Measurements from ENCODE around the gene CFAP74.

Gene CFAP74

DNA sequence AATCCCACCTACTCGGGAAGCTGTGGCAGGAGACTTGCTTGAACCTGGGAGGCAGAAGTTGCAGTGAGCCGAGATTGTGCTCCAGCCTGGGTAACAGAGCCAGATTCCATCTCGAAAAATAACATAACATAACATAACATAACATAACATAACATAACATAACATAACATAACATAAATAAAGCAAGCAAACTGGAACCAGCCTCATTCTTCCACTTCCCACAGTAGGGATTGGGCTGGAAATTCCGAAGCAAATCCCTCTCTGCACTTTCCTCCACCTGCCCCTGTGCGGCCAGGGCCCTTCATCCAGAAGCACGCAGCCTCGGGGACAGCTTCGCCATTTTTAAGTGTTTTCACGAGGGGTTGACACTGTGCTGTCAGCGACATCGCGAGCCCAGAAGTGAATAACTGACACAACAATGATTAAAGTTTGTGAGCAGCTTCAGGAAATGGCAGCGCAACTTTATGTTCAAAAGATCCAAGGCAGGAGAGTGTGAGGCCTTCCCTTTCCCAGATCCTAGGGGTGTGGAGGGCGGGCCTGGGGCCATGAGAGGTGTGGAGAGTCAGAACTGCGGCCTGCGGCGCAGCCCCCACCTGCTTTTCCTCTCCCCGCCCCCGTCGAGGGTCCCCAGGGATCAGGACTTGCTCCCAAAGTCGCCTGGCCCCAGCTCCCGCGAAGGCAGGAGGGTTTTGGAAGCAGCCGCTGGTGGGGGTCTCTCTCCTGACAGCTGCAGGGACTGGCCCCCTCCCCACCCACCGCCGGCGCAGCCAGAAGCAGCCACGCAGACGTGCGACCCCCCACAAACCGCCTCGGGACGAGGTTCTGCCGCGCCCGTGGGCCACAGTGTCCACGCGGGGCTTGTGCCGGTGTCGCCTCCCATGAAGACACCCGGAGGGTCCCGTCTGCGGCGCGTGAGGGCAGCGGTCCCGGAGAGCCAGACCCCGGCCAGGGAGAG, 14.9 kb upstream of the CFAP74 start:
- no peak for DNase-seq

DNA sequence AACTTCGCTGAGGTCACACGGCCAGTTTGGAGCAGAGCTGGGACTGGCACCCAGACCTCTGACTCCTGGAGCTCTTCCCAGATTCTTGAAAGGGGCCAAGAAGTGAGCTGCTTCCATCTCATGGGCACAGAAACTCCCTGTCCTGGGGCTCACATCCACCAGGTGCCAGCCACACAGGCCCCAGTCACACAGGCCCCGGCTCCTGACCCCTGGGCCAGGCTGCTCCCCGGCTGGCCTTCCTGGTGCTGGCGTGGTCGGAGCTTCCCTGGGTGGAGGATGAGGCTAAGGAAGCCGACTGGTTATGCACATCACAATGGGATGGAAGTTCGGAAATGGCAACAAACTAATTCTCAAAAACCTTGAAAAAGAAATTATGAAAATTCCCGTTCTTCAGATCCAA, 12.5 kb upstream of the CFAP74 start:
- no peak for DNase-seq

DNA sequence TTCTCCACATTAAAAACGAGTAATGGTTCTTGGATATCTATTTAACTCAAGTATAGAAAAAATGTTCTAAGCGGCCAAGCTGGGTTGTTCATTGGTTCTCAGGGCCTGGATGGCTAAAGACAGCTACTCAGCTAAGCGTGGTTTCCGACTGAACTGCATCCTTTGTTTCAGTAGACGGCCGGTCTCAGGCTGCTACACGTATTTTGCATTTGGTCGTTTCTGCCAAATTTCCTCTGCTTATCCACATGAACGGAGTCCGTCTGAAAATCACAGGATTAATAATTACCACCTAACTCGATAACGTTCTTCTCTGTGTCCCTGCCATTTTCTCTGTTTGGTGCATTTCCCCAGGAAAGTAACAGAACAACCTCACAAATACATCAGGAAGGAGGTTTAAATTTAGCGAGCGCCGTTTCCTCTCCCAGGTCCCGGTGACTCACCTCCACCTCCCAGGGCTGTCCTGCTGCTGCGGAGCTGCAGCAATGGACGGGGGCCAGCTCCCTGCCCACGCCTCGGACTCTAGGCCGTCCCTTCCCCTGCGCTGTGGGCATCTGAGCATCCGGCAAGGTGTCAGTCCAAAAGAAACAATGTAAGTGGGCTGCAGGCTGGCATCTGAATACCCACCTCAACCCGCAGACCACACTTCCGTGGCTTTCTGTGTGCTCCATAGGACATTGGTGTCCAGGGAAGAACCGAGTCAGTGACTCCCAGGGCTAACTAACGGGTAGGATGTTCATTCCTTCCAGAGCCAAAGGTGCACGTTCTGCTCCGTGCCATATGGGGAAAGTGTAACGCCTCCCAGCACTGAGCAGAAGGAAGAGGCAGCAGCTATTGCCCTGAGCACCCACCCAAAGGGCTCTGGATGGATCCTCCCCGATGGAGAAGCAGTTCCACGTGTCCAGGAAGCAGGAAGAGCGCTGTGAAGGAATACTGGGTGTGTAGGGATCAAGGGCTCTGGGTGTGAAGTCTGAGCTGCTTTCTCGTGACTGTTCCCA, 11.5 kb upstream of the CFAP74 start:
- no peak for DNase-seq

DNA sequence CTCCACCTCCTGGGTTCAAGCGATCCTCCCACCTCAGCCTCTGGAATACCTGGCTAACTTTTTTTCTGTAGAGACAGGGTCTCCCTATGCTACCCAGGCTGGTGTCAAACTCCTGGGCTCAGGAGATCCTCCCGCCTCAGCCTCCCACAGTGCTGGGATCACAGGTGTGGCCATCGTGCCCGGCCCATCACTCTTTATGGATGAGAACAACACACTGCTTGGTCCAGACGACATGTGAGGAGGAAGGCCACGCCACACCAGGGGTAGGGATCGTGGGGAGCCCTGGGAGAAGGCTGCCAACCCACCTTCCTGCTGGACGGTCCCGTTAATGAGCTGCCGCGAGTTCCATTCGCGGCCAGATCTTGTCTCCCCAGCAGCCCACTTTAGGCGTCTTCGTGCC, 10.6 kb upstream of the CFAP74 start:
- DNase-seq = no peak

DNA sequence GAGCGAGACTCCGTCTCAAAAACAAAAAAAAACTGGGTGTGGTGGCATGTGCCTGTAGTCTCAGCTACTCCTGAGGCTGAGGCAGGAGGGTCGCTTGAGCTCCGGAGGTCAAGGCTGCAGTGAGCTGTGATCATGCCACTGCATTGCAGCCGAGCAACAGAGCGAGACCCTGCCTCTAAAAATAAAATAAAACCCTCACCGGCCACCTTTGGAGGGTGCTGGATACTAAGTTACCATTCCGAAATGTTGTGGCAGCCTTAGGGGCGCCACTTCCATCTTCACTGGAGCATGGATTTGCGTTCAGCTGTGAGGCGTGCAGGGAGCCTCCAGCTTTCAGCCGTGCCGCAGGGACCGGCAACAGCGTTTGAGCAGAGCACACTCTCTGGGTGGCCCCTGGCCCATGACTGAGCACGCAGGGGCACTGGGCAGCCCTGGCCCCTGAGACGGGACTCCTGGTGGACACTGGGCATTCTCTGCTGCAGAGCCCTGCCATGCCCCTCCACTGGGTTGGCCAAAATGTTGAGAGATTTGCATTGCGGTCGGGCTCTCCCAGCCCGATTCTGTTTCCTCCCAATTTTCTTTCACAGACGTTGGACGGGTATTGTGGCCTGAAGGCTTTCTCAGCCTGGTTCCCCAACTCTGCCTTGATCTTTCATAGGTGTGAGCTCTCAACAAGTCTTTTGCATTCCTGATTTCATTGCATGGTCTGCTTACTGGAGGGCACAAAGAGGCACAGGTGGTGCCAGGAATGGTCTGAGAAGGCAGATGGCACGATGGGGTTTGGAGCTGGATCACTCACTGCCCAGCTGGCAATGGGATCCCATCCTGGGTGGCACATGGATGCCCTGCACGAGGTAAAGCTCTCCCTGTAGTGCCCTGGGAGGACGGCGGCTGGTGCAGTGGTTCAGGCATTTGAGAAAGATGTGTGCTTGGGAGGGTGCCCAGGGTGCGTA, 5.8 kb upstream of the CFAP74 start:
- DNase-seq = no peak

DNA sequence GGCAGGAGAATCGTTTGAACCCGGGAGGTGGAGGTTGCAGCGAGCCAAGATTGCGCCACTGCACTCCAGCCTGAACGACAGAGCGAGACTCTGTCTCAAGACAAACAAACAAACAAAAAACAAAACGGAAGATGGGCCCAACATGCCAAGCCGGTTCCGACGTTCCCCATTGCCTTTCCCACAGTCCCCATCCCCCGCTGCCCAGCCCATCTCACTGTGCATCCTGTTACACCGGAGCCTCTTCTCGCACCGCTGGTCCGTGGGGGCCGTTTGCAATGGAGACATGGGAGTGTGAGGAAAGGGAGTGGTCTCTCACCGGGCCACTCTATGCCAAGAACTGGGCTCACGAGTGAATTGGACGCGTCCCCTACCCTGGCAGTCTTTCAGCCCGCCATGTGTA, 1.3 kb upstream of the CFAP74 start:
- no peak for DNase-seq

DNA sequence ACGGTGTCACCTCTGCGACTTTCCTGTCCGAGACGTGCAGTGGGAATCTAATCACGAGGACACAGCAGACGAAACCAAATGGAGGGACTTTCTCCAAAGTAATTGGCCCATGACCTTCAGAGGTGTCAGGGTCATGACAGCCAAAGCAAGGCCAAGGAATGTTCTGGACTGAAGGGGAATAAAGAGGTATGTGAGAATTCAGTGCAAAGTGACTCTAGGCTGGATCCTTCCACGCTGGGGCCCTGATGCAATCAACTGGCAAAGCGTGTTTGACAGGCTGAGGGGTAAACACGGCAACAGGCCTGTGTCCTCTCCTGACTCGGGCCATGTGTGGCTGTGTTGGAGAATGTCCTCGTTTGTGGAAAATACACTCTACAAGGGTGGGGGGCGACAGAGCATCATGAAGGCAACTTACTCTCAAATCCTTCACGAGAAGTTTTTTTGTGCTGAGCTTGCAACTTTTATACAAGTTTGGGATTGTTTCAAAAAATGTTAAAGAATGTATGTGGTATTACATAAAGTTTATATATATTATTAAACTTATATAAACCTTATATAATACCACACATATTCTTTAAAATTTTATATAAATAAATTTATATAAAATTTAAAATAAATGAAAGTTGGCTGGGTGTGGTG, 1.7 kb downstream of the CFAP74 start:
- DNase-seq = no peak

DNA sequence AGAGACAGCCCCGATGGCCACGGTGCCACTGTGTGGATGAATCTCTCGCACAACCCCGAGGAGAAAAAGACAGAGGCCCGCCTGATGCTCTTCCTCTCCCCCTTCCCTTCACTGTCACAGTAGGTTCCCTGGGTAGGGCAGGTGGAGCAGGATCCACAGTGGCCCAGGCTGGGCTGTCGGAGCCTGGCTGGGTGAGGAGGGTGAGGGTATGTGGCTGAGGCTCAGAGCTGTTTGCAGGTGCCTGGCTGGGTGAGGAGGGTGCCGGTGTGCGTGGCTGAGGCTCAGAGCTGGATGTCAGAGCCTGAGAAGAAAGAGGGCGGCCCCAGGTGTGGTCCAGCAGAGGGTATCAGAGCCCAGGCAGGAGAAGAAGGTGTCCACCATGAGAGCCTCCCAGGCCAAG, 2.7 kb downstream of the CFAP74 start:
- DNase-seq = no peak

DNA sequence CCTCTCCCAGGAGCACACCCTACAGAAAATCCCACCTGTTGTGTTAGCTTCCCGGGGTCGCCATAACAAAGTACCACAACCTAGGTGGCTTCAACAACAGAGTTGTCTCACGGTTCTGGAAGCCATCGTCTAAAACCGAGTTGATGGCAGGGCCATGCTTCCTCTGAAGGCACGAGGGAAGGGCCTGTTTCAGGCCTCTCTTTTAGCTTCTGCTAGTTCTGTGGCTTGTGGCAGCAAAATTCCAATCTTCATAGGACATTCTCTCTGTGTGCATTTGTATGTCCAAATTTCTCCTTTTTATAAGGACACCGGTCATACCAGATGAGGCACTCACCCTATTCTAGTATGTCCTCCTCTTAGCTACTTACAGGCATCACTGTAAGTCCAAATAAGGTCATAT, 3.2 kb downstream of the CFAP74 start:
- DNase-seq = no peak

DNA sequence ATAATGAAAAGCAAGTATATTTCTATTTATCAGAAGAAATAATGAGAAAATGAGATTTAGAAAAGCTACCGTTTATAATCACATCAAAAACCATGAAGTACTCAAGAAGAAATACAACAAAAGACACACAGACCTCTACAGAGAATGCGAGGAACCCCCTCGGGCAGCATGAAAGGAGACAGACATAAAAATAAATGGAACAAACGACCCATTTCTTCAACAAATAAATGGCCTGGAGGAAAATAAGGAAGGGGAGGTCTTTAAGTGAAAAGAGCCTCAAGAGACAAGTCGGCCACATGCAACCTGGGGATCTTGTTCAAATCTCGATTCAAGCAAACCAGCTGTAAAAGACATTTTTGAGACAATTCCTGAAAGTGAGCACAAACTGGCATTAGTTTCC, 6.0 kb downstream of the CFAP74 start:
- DNase-seq = no peak

DNA sequence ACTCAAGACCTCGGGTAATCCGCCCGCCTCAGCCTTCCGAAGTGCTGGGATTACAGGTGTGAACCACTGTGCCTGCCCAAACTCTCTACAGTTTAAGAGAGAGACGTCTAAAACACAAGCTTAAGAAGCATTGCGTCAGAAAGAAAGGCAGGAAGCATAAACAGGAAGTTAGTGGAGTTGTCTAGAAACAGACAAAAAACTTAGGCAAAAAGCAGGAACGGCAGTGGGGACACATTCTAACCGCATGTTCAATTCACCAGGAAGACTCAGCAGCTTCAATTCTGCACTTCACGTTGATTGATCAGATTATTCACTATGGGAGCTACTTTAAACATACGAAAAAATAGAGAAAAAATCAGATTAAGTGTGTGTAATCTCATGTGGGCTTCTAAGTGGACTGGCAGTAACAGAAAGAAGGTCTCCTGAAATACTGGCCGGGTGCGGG, 7.4 kb downstream of the CFAP74 start:
- DNase-seq = no peak

DNA sequence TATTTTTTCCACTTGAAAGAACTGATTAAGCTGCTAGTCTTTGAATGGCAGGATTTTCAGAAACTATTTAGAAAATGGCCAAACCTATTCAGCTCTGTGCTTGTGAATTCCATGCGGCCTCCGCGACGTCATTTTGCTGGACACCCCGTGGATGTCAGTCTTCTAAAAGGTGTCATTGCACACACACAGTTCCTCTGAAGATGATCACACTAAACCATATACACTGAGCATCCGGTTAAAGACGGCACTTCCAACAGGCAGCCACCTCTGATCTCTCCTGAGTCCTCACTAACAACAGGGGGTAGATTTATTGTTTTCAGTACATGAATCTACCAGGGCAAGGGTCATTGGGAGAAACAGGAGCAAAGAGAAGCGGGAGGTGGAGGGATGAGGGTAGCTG, 9.1 kb downstream of the CFAP74 start:
- DNase-seq = no peak

DNA sequence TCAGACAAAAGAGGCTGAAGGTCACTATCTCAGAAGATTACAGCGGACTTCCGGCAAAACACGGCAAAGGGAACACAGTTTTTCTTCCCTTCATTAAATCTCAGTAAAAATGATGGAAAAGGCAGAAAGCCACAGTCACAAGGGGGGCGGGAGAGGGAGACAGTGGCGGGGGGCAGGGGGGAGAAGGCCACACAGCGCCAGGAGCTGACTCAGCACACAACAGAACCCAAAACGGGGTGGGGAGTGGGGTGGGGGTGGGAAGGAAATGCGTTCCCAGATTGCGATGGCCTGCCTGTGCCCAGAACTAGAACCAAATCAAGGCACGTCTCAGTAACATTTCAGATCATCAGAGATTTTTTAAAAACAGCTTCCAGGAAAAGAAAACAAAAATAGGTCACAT, 13.4 kb downstream of the CFAP74 start:
- no peak for DNase-seq

DNA sequence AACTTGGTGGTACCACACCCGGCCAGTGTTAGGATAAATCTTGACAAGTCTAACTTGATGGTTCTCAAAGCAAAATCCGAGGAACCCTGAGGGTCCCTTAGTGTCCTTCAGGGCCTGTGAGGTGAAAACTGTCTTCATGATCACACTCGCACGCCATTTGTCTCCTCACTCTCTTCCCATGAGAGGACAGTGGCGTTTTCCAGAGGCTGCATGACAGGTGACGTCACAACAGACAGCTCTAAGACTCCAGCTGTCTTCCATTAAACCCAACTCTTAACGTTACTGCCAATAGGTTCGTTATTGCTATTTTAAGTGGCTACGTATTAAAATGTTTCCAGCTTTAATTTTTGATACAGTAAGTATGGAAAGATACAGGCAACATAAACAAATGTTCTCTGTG, 13.8 kb downstream of the CFAP74 start:
- DNase-seq = no peak

DNA sequence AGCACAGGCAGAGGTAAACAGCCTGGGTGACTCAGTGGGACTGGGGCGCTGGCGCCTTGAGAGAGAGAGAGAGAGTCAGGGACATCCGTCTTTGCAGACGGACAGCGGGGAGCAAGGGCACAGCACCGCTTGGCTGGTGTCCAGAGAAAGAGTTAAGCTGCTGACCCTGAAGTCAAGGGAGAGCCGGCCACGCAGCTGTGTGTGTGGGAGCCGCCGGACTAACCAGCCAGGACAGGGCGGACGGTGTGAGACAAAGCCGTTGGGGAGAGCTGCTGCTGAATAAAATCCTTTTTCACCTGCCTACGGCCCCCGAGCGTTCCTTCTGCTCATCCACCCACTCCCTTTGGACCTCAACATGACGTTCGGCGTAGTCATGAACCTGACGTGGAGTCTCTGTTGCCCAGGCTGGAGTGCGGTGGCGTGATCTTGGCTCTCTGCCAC, 14.5 kb downstream of the CFAP74 start:
- no peak for DNase-seq

DNA sequence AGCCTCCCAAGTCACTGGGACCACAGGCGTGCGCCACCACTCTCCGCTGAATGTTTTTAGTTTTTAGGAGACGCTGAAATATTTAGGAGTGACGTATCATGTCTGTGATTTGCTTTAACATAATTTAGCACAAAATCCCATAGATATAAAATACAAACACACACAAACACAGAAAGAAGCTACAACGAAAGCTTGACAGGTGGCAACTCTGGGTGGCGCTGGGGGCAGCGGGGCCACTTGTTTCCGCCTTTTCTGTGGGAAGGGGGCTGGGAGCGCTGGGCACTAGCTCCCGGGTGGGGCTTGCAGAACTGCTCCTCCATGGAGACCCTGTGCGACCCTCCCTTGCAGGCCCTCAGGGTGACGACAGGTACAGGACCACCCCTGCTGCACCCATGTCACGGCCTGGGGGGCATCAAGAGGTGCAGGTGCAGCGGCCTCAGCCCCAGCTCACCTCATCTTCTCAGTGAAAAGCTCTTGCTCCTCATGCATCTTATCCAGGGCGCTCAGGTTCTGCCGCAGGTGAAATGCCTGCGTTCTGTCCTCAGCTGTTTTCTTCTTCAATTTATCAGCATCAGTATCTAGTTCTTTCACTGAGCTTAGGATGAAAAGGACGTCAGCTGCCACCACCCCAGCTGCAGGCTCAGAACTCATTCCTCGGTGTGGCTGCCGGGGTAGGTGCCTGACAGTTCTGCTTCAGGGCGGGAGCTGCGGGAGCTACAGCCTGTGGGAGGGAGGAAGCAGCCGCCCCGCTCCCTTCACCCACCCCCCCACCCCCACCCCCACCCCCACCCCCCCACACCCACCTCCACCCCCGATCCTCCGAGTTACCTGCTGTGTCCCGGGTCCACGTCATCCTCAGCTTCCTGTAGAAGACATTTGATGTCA, 15.3 kb downstream of the CFAP74 start:
- DNase-seq = no peak

DNA sequence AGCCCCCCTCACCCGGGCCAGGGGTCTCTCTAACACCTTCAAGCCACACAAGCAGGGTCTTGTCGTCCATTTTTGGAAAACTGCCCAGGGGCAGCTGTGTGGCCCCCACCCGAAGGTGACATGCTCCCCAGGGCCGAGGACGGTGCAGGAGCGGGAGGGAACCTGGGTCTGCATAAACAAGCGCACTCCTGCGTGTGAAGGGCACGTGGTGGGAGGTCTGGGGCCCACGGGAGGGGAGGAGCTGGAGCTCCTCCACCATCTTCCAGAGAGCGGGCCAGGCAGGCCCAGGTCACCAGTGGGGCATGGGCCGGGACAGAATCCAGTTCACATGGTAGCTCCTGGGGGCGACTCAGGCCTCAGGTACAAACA, 16.5 kb downstream of the CFAP74 start:
- DNase-seq = no peak

DNA sequence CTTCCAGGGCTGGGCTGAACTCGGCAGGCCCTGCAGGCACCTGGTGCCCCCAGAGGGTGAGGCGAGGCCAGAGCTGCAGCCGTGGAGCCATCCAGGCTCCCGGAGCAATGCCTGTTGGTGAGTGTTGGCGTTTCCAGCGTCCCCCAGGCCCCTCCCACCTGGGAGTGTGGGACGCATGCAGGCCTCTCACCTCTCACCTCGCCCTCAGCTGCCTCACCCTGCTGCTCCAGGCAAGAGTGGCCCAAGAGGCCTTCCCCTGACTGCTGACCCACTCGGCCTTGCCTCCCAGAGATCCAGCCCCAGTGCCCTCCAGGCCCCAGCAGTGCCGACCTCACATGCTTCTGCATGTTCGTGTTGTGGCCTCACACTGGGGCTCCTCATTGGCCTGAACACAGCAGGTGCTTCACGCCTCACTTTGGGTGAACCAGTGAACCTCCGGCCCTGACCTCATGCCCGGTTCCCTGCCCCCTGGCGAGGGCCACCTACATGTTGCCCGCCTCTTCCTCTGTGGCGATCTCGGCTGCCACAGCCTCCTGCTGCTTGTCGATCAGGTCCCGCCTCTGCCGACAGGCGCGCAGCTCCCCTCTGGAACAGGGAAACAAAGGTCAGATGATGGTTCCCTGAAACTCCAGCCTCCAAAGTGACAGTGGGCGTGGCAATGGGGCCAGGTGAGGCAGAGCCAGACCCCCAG, 17.0 kb downstream of the CFAP74 start:
- DNase-seq = no peak

DNA sequence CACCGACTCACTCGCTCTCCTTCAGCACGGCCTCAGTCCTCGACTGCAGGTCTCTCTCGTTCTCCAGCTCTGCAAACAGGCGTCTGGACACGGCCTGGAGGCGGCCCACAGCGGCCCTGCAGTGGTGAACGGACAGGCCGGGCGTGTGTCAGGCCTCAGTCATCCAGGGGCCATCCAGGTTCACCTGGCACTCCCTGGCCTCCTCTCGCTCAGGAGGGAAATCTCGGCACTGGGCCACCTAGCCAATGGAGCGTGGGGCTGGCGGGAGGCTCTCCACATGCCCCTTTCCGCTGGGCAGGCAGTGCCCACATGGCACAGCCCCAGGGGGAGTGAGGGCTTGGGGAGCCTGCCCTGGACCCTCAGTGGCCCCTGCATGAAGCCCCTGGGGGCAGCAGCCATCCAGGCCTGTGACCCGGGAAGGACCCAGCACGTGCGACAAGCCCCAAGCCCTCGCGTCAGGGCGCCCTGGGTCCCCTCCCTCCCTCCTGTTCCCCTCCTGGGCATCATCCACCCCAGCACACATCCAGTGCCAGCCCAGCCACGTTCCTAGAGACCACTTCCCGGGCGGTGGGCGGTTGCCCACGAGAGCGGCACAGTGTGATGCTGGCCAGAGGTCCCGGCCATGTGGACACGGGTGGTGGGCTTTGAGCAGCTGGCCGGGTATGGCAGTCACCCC, 18.1 kb downstream of the CFAP74 start:
- no peak for DNase-seq

Measured in NCI-H2107 (cell line).